Ectodermal cell (in vitro differentiated cells): ENCODE results near the gene SSTR3.
"Not testable (repeated sequence)": the region's sequence is repeated elsewhere in the genome, so short reads cannot be mapped to it uniquely, and the experiment has no call there.

Experiments
- H3K27ac ChIP-seq: 2 replicates; pipeline ENCODE4 v1.7.0; 2013; ENCODE audit warnings: mild to moderate bottlenecking, low read depth, low read length; ENCODE audit not compliant: insufficient read depth, poor library complexity, severe bottlenecking
- H3K27me3 ChIP-seq: 2 replicates; pipeline ENCODE4 v1.7.0; 2013; ENCODE audit warnings: mild to moderate bottlenecking, low read length; ENCODE audit not compliant: insufficient read depth, control insufficient read depth, poor library complexity, severe bottlenecking
- H3K36me3 ChIP-seq: one replicate; pipeline ENCODE4 v1.7.0; 2013; ENCODE audit warnings: low read length; ENCODE audit not compliant: control insufficient read depth, insufficient read depth
- H3K4me1 ChIP-seq: one replicate; pipeline ENCODE4 v1.7.0; 2013; ENCODE audit warnings: low read length; ENCODE audit not compliant: control insufficient read depth, insufficient read depth
- H3K4me3 ChIP-seq: 2 replicates; pipeline ENCODE4 v1.7.0; 2013; ENCODE audit warnings: low read depth, low read length, control low read depth; ENCODE audit not compliant: insufficient read depth
- H3K9me3 ChIP-seq: 2 replicates; pipeline ENCODE4 v1.7.0; 2013; ENCODE audit warnings: mild to moderate bottlenecking, low read length, moderate library complexity; ENCODE audit not compliant: control insufficient read depth
- WGBS, 2 experiments: methylation state at CpG; one replicate each; pipeline ENCODE4 v1.1.7; 2013; ENCODE audit warnings: missing lambda C conversion rate in 2 of 2; 5-methylcytosine and 5-hydroxymethylcytosine counted together

Gene SSTR3

GRCh38 chr22:37202001-37202555, 10.2 kb downstream of the SSTR3 start:
- no peaks in the 10 kb centered on the region for H3K9me3 ChIP-seq
- H3K27ac ChIP-seq, result no peak overlapping the region
- H3K27me3 ChIP-seq, result no peaks in the 10 kb centered on the region
- H3K4me1 ChIP-seq, result peaks cover 7% of the 10 kb centered on the region
- H3K4me3 ChIP-seq, result no peak overlapping the region
- no peaks in the 10 kb centered on the region for H3K36me3 ChIP-seq
- 90 to 94% methylated on average over 5 of the region's 5 CpGs for WGBS, 2 experiments

DNA sequence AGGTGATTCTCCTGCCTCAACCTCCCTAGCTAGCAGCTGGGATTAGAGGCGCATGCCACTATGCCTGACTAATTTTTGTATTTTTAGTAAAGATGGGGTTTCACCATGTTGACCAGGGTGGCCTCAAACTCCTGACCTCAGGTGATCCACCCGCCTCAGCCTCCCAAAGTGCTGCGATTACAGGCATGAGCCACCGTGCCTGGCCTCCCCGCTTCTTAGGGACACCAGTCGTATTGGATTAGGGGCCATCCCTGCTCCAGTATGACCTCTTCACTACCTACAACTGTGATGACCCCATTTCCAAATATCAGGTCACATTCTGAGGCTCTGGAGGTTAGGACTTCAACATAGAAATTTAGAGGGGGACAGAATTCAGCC, 10.8 kb downstream of the SSTR3 start:
- not testable (repeated sequence) for H3K36me3 ChIP-seq, H3K9me3 ChIP-seq, H3K4me3 ChIP-seq, H3K27ac ChIP-seq, H3K27me3 ChIP-seq, H3K4me1 ChIP-seq
- 91 to 93% methylated on average over 6 of the region's 6 CpGs for WGBS, 2 experiments

DNA sequence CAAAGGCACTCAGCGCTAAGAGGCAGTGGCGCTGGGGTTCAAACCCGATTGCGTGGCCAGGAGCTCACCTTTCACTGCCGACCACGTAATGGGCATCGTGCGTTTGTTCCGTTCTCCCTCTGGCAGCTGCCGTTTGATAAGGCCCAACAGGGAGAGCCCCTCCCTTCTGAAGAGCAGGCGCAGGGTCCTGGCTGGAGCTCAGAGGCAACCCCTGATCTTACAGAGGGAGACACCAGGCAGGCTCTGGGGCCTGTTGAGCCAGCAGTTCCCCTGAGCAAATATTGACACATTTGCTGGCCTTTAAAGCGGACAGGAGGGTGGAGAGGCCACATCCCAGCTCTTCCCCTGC, 12.5 kb downstream of the SSTR3 start:
- H3K27me3 ChIP-seq, result no peaks in the 10 kb centered on the region
- 49 to 56% methylated on average over 12 of the region's 12 CpGs for WGBS, 2 experiments
- H3K36me3 ChIP-seq, result no peaks in the 10 kb centered on the region
- H3K4me3 ChIP-seq, result no peak overlapping the region
- H3K9me3 ChIP-seq, result no peaks in the 10 kb centered on the region
- peaks cover 7% of the 10 kb centered on the region for H3K4me1 ChIP-seq
- no peak overlapping the region for H3K27ac ChIP-seq

GRCh38 chr22:37199103-37199759, 13.0 kb downstream of the SSTR3 start:
- Histone ChIP-seq H3K27ac (peak overlapping the region; percentile 72), H3K4me3 (peak overlapping the region; percentile 71), H3K27me3 (no peaks in the 10 kb centered on the region), H3K36me3 (no peaks in the 10 kb centered on the region), H3K9me3 (no peaks in the 10 kb centered on the region), H3K4me1 (peaks cover 7% of the 10 kb centered on the region)
- 2% methylated on average over 58 of the region's 58 CpGs for WGBS, 2 experiments

DNA sequence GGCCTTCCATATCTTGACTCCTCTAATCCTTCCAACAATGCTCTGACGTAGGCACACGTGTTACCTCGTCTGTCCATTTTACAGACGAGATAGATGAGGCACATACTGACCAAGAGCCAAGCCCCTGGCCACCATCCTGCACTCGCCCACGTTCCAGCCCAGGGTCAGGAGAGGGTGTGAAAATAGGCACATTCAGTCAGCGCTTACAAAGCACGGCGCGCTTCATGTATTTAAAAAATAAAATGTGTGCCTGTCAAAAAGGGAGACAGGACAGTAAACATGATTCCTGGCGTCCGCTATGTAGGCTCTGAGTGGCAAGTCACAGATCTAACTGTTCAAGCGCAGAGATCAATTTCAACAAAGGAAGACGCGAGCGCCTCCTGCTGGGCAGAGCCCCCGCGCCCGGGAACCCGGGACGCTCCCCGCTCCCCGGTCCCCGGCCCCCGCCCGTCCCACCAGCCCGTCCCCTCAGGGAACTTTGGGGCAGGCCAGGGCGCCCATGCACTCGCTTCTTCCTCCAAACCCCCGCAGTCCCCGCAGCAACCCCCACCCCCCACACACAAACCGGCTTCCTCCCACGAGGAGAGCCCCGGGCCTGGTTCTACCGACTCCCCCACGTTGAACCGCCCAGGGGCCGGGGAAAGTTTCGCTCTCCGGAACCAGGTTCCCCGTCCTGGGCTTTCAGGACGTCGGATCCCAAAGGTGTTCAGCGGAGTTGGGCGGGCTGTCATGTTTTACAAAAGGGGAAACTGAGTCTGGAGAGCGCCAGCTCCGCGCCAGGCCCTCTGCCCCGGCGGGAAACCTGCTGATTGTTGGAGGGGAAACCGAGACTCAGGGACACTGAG, 13.8 kb downstream of the SSTR3 start:
- Histone ChIP-seq H3K36me3 (no peaks in the 10 kb centered on the region), H3K27ac (peak overlapping the region; percentile 72), H3K4me1 (peaks cover 7% of the 10 kb centered on the region), H3K9me3 (no peaks in the 10 kb centered on the region), H3K27me3 (no peaks in the 10 kb centered on the region), H3K4me3 (peak overlapping the region; percentile 71)
- WGBS, 2 experiments, result 9 to 10% methylated on average over 51 of the region's 51 CpGs

DNA sequence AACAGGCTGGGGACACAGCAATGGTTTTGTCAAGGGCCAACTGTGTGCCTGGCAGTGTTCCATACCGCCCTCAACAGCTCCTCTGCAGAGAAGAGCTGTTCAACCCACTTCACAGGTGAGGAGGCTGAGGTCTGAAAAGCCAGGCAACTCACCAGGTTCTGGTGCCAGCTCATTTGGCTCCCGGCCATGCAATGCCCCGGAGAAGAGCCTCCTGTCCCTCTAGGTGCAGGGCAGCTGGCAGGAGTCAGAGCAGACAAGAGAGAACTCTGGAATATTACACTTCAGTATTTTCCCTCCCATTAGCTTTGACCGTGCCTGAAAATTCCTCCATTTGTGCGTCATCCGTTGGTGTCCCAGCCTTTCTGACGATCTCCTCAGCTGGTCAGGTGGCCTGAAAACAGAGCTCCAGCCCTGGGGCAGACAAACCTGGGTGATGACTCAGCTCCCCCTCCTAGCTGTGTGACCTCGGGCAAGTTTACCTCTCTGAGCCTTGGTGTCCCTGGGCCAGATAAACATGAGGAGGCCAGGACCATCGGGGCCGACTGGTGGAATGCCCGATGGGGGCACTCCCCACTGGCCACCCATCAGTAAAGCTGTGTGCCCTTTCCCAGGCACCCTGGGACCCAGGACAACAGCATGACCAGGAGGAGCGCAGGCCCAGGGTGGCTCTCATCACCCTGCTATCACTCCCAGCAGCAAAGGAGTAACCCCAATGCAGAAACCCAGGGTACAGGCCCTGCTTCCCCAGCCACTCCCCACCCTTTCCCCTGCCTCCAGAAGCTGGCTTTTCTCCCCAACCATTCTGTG, 14.6 kb downstream of the SSTR3 start:
- 82 to 83% methylated on average over 12 of the region's 12 CpGs for WGBS, 2 experiments
- Histone ChIP-seq H3K27ac (no peak overlapping the region), H3K9me3 (no peaks in the 10 kb centered on the region), H3K36me3 (no peaks in the 10 kb centered on the region), H3K4me1 (peaks cover 7% of the 10 kb centered on the region), H3K27me3 (no peaks in the 10 kb centered on the region), H3K4me3 (peak overlapping the region; percentile 71)

DNA sequence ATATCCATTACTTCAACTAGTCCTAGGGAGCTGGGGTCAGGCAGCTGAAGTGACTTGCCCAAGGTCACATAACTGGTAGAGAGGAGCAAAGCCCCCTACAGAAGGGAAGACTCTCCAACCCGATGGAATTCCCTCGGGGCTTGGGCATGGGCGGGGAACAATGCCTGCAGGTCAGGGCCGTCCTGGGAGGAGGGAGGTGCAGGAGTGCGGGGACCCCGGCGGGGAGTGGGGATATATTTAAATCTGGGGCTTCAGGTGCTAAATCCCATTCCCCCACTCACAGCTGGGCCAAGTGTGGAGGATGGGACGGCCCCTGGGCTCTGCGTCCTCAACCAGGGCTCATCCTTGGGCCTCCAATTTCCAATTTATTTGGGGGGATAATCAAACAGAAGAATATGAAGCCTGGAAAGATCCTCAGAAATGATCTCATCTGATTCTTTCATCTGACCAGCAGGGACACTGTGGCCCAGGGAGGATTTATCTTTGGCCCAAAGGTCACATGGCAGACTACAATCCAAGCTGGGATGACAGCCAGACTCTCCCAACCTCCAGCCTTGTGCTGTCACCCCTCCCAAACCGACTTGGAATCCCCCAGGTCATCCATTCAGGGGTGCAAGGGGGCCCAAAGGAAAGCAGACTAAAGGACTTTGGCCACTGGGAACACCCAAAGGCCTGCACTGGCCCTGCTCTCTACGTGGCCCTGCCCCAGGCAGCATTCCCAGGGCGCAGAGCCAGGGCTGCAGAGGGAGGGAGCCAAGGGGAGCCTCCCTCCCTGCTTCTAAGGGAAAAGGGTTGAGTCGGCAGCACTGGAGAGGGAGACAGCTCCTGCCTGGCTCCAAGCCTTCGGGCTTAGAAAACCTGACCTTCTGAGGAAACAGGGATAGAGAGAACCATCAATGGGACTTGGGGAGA, 15.5 kb downstream of the SSTR3 start:
- H3K4me3 ChIP-seq, result no peak overlapping the region
- H3K9me3 ChIP-seq, result no peaks in the 10 kb centered on the region
- H3K27ac ChIP-seq, result no peak overlapping the region
- H3K4me1 ChIP-seq, result peaks cover 7% of the 10 kb centered on the region
- no peaks in the 10 kb centered on the region for H3K27me3 ChIP-seq
- no peaks in the 10 kb centered on the region for H3K36me3 ChIP-seq
- WGBS, 2 experiments, result 59 to 64% methylated on average over 14 of the region's 14 CpGs

GRCh38 chr22:37195921-37196320, 16.4 kb downstream of the SSTR3 start:
- Histone ChIP-seq H3K36me3 (no peaks in the 10 kb centered on the region), H3K27me3 (no peaks in the 10 kb centered on the region), H3K4me1 (peaks cover 7% of the 10 kb centered on the region), H3K9me3 (no peaks in the 10 kb centered on the region), H3K4me3 (no peak overlapping the region), H3K27ac (no peak overlapping the region)
- 93 to 94% methylated on average over 4 of the region's 4 CpGs for WGBS, 2 experiments

GRCh38 chr22:37194750-37195149, 17.5 kb downstream of the SSTR3 start:
- Histone ChIP-seq H3K4me3 (no peak overlapping the region), H3K36me3 (no peaks in the 10 kb centered on the region), H3K27ac (no peak overlapping the region), H3K27me3 (no peaks in the 10 kb centered on the region), H3K4me1 (peaks cover 8% of the 10 kb centered on the region), H3K9me3 (no peaks in the 10 kb centered on the region)
- WGBS, 2 experiments, result 78 to 96% methylated on average over 3 of the region's 3 CpGs
